Germinal center (tissue), 1 donor: ENCODE results near the gene OGT.
"Not testable (repeated sequence)": the region's sequence is repeated elsewhere in the genome, so short reads cannot be mapped to it uniquely, and the experiment has no call there.

Experiments
- DNase-seq: peaks from one replicate; pipeline ENCODE4 v3.0.0; 2012; ENCODE audit warnings: mixed read lengths, low spot score

The OGT gene

GRCh38 chrX:71540801-71541200, 7.9 kb downstream of the OGT start:
- no peak for DNase-seq

GRCh38 chrX:71541210-71542022, 8.5 kb downstream of the OGT start:
- no peak for DNase-seq

GRCh38 chrX:71542411-71542810, 9.5 kb downstream of the OGT start:
- no peak for DNase-seq

GRCh38 chrX:71542825-71543224, 9.9 kb downstream of the OGT start:
- DNase-seq, result no peak

- DNase-seq, result no peak
Observed at GRCh38 chrX:71543316-71543715, 10.4 kb downstream of the OGT start.

- no peak for DNase-seq
Observed at GRCh38 chrX:71545364-71545763, 12.5 kb downstream of the OGT start.

- no peak for DNase-seq
Observed at GRCh38 chrX:71546879-71547278, 14.0 kb downstream of the OGT start.

GRCh38 chrX:71547339-71547738, 14.4 kb downstream of the OGT start:
- no peak for DNase-seq

- no peak for DNase-seq
Observed at GRCh38 chrX:71549986-71550385, 17.1 kb downstream of the OGT start.

GRCh38 chrX:71550578-71550977, 17.7 kb downstream of the OGT start:
- no peak for DNase-seq

- no peak for DNase-seq
Observed at GRCh38 chrX:71556036-71556435, 23.1 kb downstream of the OGT start.

GRCh38 chrX:71558920-71559319, 26.0 kb downstream of the OGT start:
- DNase-seq, result no peak

- DNase-seq, result not testable (repeated sequence)
Observed at GRCh38 chrX:71559773-71560172, 26.9 kb downstream of the OGT start.

GRCh38 chrX:71563921-71564320, 31.0 kb downstream of the OGT start:
- DNase-seq, result no peak

- no peak for DNase-seq
Observed at GRCh38 chrX:71565474-71566041, 32.7 kb downstream of the OGT start.

GRCh38 chrX:71571390-71571789, 38.5 kb downstream of the OGT start:
- not testable (repeated sequence) for DNase-seq

GRCh38 chrX:71573590-71573989, 40.7 kb downstream of the OGT start:
- DNase-seq, result no peak

- DNase-seq, result no peak
Observed at GRCh38 chrX:71577682-71578081, 44.8 kb downstream of the OGT start.

- no peak for DNase-seq
Observed at GRCh38 chrX:71578253-71579135, 45.6 kb downstream of the OGT start, which contains the start of gene GCNA. TSS of gene GCNA (plus strand) at chrX:71578437. CDS start at chrX:71580822, 2,385 bp downstream.

GRCh38 chrX:71579136-71579989, 46.5 kb downstream of the OGT start:
- no peak for DNase-seq

- DNase-seq, result no peak
Observed at GRCh38 chrX:71579990-71580380, 47.1 kb downstream of the OGT start.

GRCh38 chrX:71581210-71581609, 48.3 kb downstream of the OGT start:
- no peak for DNase-seq
